ENCODE results near the gene ADAMTSL1. TPM values are rescaled to one million over a fixed set of nuclear protein-coding genes. Genes with fewer than 3 reads are reported as not detected.

The ADAMTSL1 gene
- polyA plus RNA-seq, 2 of the 4 experiments (the other 2 are of a cell fraction): 0.03 TPM; not detected in 1

GRCh38 chr9:18947892-18948339 lies 474.0 kb downstream of the ADAMTSL1 start:
- DNase-seq (ENCODE audit: low read depth in 1 of 2, low spot score in 1 of 2) (no peak), FAIRE-seq (no peak), ATAC-seq (peak; percentile 55 to 60; a peak in 3 of 6 replicates)
- TF ChIP-seq HEYL (CRISPR knock-in tag; IDR thresholded peaks at IDR 0.05): no peak
- TF ChIP-seq FOSL2 (IDR thresholded peaks at IDR 0.05): no peak
- TF ChIP-seq FOSL2 (CRISPR knock-in tag; IDR thresholded peaks at IDR 0.05): no peak
- no peak for TF ChIP-seq HOXA7 (CRISPR knock-in tag; IDR thresholded peaks at IDR 0.05)
- no peak for TF ChIP-seq JUNB (IDR thresholded peaks at IDR 0.05)
- no peak for TF ChIP-seq HOXB5 (CRISPR knock-in tag; IDR thresholded peaks at IDR 0.05)
- no peak for TF ChIP-seq CEBPB (IDR thresholded peaks at IDR 0.05)
- TF ChIP-seq ATOH8 (CRISPR knock-in tag; IDR thresholded peaks at IDR 0.05; ENCODE audit: low read depth): no peak
- TF ChIP-seq HOXB13 (CRISPR knock-in tag; IDR thresholded peaks at IDR 0.05; ENCODE audit: low read depth): no peak
- TF ChIP-seq CHD2 (IDR thresholded peaks at IDR 0.05; ENCODE audit: low read length, partially characterized antibody): no peak
- TF ChIP-seq, protein P1, sequence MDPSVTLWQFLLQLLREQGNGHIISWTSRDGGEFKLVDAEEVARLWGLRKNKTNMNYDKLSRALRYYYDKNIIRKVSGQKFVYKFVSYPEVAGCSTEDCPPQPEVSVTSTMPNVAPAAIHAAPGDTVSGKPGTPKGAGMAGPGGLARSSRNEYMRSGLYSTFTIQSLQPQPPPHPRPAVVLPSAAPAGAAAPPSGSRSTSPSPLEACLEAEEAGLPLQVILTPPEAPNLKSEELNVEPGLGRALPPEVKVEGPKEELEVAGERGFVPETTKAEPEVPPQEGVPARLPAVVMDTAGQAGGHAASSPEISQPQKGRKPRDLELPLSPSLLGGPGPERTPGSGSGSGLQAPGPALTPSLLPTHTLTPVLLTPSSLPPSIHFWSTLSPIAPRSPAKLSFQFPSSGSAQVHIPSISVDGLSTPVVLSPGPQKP (IDR thresholded peaks at IDR 0.05; ENCODE audit: low read depth, low read length): no peak
- no peak for TF ChIP-seq POLR2AphosphoS2 (conservative IDR thresholded peaks at IDR 0.05; ENCODE audit: low read length)
- no peak for TF ChIP-seq RFX5 (IDR thresholded peaks at IDR 0.05)
- TF ChIP-seq BCL3 (IDR thresholded peaks at IDR 0.05): no peak
- TF ChIP-seq MAFK (IDR thresholded peaks at IDR 0.05; ENCODE audit: partially characterized antibody): no peak
- TF ChIP-seq ESRRA (IDR thresholded peaks at IDR 0.05; ENCODE audit: borderline replicate concordance, low read length): no peak
- no peak for TF ChIP-seq KDM5A (IDR thresholded peaks at IDR 0.05)
- CTCF ChIA-PET: interaction anchor here (0.6 kb wide), 1 partner anchor 20 kb away, joined by 3 read pairs; no protein-coding TSS in a partner anchor
- no peaks in the 10 kb centered on the region for H3K9me3 ChIP-seq
- no peak overlapping the region for H3K4me2 ChIP-seq
- WGBS (ENCODE audit: missing lambda C conversion rate): 13% methylated on average over 4 of the region's 4 CpGs
- H3K4me1 ChIP-seq: no peaks in the 10 kb centered on the region
- H3K4me3 ChIP-seq: no peak overlapping the region
- POLR2A ChIA-PET: no interaction called here
- H3K27ac ChIP-seq: no peak overlapping the region

DNA sequence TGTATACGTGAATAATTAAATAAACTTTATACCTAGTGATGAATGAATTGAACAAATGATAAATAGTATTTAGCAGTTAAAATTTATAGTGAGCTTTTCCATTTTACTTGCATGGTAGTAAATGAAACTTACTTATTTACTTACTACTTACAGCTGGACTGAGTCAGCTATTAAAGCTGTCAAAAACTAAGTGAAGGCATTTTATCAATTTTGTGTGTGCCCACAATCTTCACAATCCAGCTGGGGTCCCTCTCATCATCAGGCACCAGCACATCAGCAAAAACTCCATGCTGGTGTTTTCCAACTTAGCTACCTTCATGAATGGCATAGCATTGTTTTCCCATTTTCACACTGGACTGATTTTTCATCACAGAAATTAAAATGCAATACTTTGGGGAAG lies 478.0 kb downstream of the ADAMTSL1 start:
- Histone ChIP-seq H3K4me3 (no peak overlapping the region), H3K4me1 (no peaks in the 10 kb centered on the region), H3K9me3 (no peaks in the 10 kb centered on the region), H3K27ac (no peak overlapping the region), H3K4me2 (no peak overlapping the region)
- FAIRE-seq: no peak
- POLR2A ChIA-PET: no interaction called here
- no peak for DNase-seq (ENCODE audit: low read depth in 1 of 2, low spot score in 1 of 2)
- TF ChIP-seq ZSCAN20 (CRISPR knock-in tag; IDR thresholded peaks at IDR 0.05) (no peak), BCL3 (IDR thresholded peaks at IDR 0.05) (no peak), SREBF2 (IDR thresholded peaks at IDR 0.05) (no peak), USF2 (IDR thresholded peaks at IDR 0.05) (no peak)
- TF ChIP-seq, protein P2, sequence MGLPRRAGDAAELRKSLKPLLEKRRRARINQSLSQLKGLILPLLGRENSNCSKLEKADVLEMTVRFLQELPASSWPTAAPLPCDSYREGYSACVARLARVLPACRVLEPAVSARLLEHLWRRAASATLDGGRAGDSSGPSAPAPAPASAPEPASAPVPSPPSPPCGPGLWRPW (IDR thresholded peaks at IDR 0.05): no peak
- no peak for ATAC-seq
- 0% methylated on average over 1 of the region's 1 CpG for WGBS (ENCODE audit: missing lambda C conversion rate)
- CTCF ChIA-PET: no interaction called here
